Measurements from ENCODE around the gene KCNA10. TPM values are rescaled to one million over a fixed set of nuclear protein-coding genes. Genes with fewer than 3 reads are reported as not detected.

Gene KCNA10
- total RNA-seq, 3 donors from 2014 or later (not counting 1 experiment from before 2014, with no cell fraction given) = not detected

- H3K36me3 Mint-ChIP-seq = no peaks in the 10 kb centered on the region
- DNase-seq (no peak), ATAC-seq (no peak)
- peaks cover 4% of the 10 kb centered on the region for H3K4me1 ChIP-seq (ENCODE audit: control insufficient read depth, insufficient read depth, low read length)
- TF ChIP-seq CTCF (IDR thresholded peaks at IDR 0.05) = no peak
- intact Hi-C loops (cut with micrococcal nuclease) = loop anchor here (5.0 kb wide), 1 partner anchor 226 kb away; no protein-coding TSS in a partner anchor
- no peak overlapping the region for H3K27ac ChIP-seq (ENCODE audit: low read length)
- WGBS (ENCODE audit: insufficient coverage) = 69% methylated on average over 11 of the region's 11 CpGs
- no peak overlapping the region for H3K4me3 Mint-ChIP-seq
- no peak overlapping the region for H3K27ac Mint-ChIP-seq
- H3K36me3 ChIP-seq (ENCODE audit: control insufficient read depth, insufficient read depth, low read length) = no peaks in the 10 kb centered on the region
- H3K9me3 Mint-ChIP-seq = no peaks in the 10 kb centered on the region
- no peak overlapping the region for H3K4me3 ChIP-seq (ENCODE audit: low read length)
- H3K9me3 ChIP-seq (ENCODE audit: control insufficient read depth, insufficient read depth, low read length) = no peaks in the 10 kb centered on the region
- peaks cover 16% of the 10 kb centered on the region for H3K27me3 ChIP-seq (ENCODE audit: control insufficient read depth, insufficient read depth, low read length)
- peaks cover 43 to 54% of the 10 kb centered on the region in 2 donors for H3K27me3 Mint-ChIP-seq (ENCODE audit: low read depth in 2 of 2)
- peaks cover 3 to 5% of the 10 kb centered on the region in 2 donors for H3K4me1 Mint-ChIP-seq
Observed at GRCh38 chr1:110555807-110556470, 37.0 kb upstream of the KCNA10 start.

- 11% methylated on average over 52 of the region's 53 CpGs for WGBS (ENCODE audit: insufficient coverage)
- Histone ChIP-seq H3K9me3 (ENCODE audit: control insufficient read depth, insufficient read depth, low read length) (no peaks in the 10 kb centered on the region), H3K4me1 (ENCODE audit: control insufficient read depth, insufficient read depth, low read length) (peaks cover 4% of the 10 kb centered on the region), H3K27me3 (ENCODE audit: control insufficient read depth, insufficient read depth, low read length) (peaks cover 16% of the 10 kb centered on the region), H3K27ac (ENCODE audit: low read length) (no peak overlapping the region), H3K4me3 (ENCODE audit: low read length) (no peak overlapping the region), H3K36me3 (ENCODE audit: control insufficient read depth, insufficient read depth, low read length) (no peaks in the 10 kb centered on the region)
- Mint-ChIP-seq H3K27ac (no peak overlapping the region), H3K9me3 (no peaks in the 10 kb centered on the region), H3K27me3 (ENCODE audit: low read depth in 2 of 2) (peaks cover 43 to 54% of the 10 kb centered on the region in 2 donors), H3K36me3 (no peaks in the 10 kb centered on the region), H3K4me1 (peaks cover 3 to 5% of the 10 kb centered on the region in 2 donors), H3K4me3 (peak overlapping the region; percentile 41)
- intact Hi-C loops (cut with micrococcal nuclease) = loop anchor here (5.0 kb wide), 1 partner anchor 227 kb away; no protein-coding TSS in a partner anchor
- TF ChIP-seq CTCF (IDR thresholded peaks at IDR 0.05) = peak; percentile 50
- DNase-seq = peak; percentile 27 to 76
- peak; percentile 67 to 94 (median 73) for ATAC-seq
Observed at GRCh38 chr1:110554871-110555801, 36.2 kb upstream of the KCNA10 start.

DNA sequence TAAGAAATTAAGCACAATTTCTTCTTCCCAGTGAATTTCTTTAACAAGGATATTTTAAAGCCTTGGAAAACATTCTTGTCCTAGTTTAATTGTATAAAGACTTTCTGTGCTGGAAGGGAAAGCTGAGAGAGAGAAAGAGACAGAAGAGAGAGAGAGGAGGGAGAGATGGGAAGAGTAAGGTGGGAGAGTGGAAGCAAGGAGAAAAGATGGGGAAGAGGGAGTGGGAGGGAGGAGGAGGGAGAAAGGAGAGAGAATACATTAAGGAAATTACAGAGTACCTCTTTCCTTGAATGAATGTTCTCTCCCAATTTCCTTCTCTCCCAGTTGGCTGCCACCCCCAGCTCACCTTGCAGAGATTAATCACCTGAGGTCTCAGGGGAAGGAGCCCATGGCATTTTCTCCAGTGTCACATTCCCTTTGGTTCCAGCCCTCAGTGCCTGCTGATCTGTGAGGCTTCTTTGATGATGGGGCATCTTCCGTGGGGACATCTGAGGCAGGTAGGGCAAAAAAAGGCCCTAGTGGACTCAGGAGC, 32.4 kb upstream of the KCNA10 start:
- H3K4me3 Mint-ChIP-seq = no peak overlapping the region
- peaks cover 16% of the 10 kb centered on the region for H3K27me3 ChIP-seq (ENCODE audit: control insufficient read depth, insufficient read depth, low read length)
- 94% methylated on average over 1 of the region's 1 CpG for WGBS (ENCODE audit: insufficient coverage)
- no peaks in the 10 kb centered on the region for H3K9me3 ChIP-seq (ENCODE audit: control insufficient read depth, insufficient read depth, low read length)
- peaks cover 27 to 29% of the 10 kb centered on the region in 2 donors for H3K27me3 Mint-ChIP-seq (ENCODE audit: low read depth in 2 of 2)
- intact Hi-C loops (cut with micrococcal nuclease) = no loop called here
- no peaks in the 10 kb centered on the region for H3K36me3 ChIP-seq (ENCODE audit: control insufficient read depth, insufficient read depth, low read length)
- ATAC-seq (no peak), DNase-seq (no peak)
- no peak overlapping the region for H3K27ac ChIP-seq (ENCODE audit: low read length)
- peaks cover 4% of the 10 kb centered on the region for H3K4me1 ChIP-seq (ENCODE audit: control insufficient read depth, insufficient read depth, low read length)
- no peaks in the 10 kb centered on the region for H3K9me3 Mint-ChIP-seq
- TF ChIP-seq CTCF (IDR thresholded peaks at IDR 0.05) = no peak
- H3K36me3 Mint-ChIP-seq = no peaks in the 10 kb centered on the region
- no peak overlapping the region for H3K27ac Mint-ChIP-seq
- H3K4me3 ChIP-seq (ENCODE audit: low read length) = no peak overlapping the region
- H3K4me1 Mint-ChIP-seq = peaks cover 3 to 5% of the 10 kb centered on the region in 2 donors
